Nephron (organoid): Measurements from ENCODE around the gene COLQ.

Experiments
- H3K27ac Mint-ChIP-seq, 3 experiments: 2 replicates each; pipeline ENCODE4 v1.8.0; 2020; ENCODE audit warnings: mixed read lengths in 3 of 3, mild to moderate bottlenecking in 2 of 3, moderate library complexity in 1 of 3
- H3K27me3 Mint-ChIP-seq: 2 replicates; pipeline ENCODE4 v1.8.0; 2021; ENCODE audit warnings: low read depth, mild to moderate bottlenecking, moderate library complexity, mixed read lengths
- H3K36me3 Mint-ChIP-seq: 2 replicates; pipeline ENCODE4 v1.8.0; 2020; ENCODE audit warnings: low read depth, mixed read lengths
- H3K4me1 Mint-ChIP-seq: 2 replicates; pipeline ENCODE4 v1.8.0; 2020; ENCODE audit warnings: mixed read lengths
- H3K4me3 Mint-ChIP-seq, 3 experiments: 2 replicates each; pipeline ENCODE4 v1.8.0; 2020; ENCODE audit warnings: mild to moderate bottlenecking in 3 of 3, mixed read lengths in 3 of 3, moderate library complexity in 2 of 3
- H3K9me3 Mint-ChIP-seq: 2 replicates; pipeline ENCODE4 v1.8.0; 2020; ENCODE audit warnings: mixed read lengths
- TF ChIP-seq, protein P1 (sequence below), 3 experiments: fragments of 200-600 bp; sonication (generic); IDR thresholded peaks; one replicate each; pipeline ENCODE4 v1.5.0; 2021; ENCODE audit warnings: antibody characterized with exemption in 3 of 3; ENCODE audit not compliant: unreplicated experiment in 3 of 3

COLQ gene

DNA sequence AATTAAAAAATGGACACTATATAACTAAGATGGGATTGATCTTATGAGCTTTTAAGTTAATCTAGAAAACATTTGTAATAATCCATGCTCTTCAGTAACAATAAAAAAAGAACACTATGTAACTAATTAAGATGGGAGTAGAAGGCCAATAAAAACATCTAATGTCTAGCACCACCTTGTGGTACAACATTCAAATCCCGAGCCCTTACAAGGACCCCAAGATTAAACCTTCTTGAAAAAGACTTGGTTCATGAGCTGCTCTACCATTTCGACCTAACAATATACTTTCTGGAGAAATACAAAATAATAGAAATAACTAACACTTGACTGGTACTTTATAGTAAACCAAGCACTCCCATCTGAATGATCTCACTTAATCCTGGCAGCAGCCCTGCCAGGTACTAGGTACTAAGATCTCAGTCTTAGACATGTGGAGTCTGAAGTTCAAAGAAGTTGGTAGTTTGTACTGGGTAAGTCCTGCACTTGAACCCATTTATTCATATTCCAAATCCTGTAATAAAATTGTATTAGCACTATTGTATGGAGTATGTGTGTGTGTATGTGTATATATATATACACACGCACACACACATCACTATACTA is 116.0 kb downstream of the COLQ start:
- TF ChIP-seq, protein P1, sequence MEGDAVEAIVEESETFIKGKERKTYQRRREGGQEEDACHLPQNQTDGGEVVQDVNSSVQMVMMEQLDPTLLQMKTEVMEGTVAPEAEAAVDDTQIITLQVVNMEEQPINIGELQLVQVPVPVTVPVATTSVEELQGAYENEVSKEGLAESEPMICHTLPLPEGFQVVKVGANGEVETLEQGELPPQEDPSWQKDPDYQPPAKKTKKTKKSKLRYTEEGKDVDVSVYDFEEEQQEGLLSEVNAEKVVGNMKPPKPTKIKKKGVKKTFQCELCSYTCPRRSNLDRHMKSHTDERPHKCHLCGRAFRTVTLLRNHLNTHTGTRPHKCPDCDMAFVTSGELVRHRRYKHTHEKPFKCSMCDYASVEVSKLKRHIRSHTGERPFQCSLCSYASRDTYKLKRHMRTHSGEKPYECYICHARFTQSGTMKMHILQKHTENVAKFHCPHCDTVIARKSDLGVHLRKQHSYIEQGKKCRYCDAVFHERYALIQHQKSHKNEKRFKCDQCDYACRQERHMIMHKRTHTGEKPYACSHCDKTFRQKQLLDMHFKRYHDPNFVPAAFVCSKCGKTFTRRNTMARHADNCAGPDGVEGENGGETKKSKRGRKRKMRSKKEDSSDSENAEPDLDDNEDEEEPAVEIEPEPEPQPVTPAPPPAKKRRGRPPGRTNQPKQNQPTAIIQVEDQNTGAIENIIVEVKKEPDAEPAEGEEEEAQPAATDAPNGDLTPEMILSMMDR (IDR thresholded peaks at IDR 0.05; ENCODE audit: unreplicated experiment in 3 of 3) = peak; percentile 62 to 72 (median 67)
- Mint-ChIP-seq H3K36me3 (peaks cover 22% of the 10 kb centered on the region), H3K9me3 (no peaks in the 10 kb centered on the region), H3K27ac (no peak overlapping the region), H3K4me3 (no peak overlapping the region), H3K27me3 (no peaks in the 10 kb centered on the region), H3K4me1 (peaks cover 5% of the 10 kb centered on the region)

DNA sequence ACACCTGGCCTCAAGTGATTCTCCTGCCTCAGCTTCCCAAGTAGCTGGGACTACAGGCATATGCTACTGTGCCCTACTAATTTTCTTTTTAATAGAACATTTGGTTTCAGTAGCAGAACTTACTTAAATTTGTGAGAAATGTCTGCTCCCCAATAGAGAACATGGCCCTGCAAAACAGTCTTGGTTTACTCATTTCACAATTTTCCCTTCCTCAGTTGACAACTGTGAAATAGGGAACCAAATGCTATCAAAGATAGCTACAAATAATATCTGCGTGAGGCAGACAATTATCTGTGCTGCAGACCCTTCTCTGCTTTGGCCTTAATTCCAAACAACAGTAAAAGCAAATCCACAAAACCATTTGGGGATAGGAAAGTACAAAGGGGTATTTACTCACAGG is 116.7 kb downstream of the COLQ start:
- TF ChIP-seq, protein P1 (IDR thresholded peaks at IDR 0.05; ENCODE audit: unreplicated experiment in 3 of 3) = no peak
- no peaks in the 10 kb centered on the region for H3K27me3 Mint-ChIP-seq
- peaks cover 5% of the 10 kb centered on the region for H3K4me1 Mint-ChIP-seq
- H3K4me3 Mint-ChIP-seq = no peak overlapping the region
- no peaks in the 10 kb centered on the region for H3K9me3 Mint-ChIP-seq
- H3K27ac Mint-ChIP-seq = no peak overlapping the region
- peaks cover 18% of the 10 kb centered on the region for H3K36me3 Mint-ChIP-seq

DNA sequence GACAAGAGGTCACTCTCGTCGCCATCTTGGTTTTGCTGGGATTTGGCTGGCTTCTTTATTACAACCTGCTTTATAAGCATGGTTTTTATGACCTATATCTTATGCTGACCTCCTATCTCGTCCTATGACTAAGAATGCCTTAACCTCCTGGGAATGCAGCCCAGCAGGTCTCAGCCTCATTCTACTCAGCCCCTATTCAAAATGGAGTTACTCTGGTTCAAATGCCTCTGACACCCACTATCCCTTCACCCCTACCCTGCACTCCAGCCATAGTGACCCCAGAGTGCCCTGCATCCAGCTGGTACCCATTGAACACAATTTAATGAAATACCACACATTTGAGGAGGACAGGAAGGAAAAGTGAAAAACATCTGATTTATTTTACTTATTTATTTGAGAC is 117.5 kb downstream of the COLQ start:
- TF ChIP-seq, protein P1 (IDR thresholded peaks at IDR 0.05; ENCODE audit: unreplicated experiment in 3 of 3) = no peak
- Mint-ChIP-seq H3K27ac (no peak overlapping the region), H3K9me3 (no peaks in the 10 kb centered on the region)

DNA sequence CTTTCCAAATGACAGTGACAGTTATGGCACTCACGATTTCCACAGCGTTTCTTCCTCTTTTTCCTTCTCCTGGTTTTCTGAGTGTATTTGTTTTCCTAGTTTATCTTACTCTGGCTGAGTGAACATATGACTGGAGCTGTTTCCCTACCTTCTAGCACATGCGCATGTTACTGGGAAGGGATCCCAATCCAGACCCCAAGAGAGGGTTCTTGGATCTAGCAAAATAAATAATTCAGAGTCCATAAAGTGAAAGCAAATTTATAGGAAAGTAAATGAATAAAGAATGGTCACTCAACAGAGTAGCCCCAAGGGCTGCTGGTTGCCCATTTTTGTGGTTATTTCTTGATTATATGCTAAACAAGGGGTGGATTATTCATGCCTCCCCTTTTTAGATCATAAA is 118.0 kb downstream of the COLQ start:
- no peak overlapping the region for H3K4me3 Mint-ChIP-seq
- peaks cover 12% of the 10 kb centered on the region for H3K36me3 Mint-ChIP-seq
- H3K4me1 Mint-ChIP-seq = peaks cover 5% of the 10 kb centered on the region
- H3K27me3 Mint-ChIP-seq = no peaks in the 10 kb centered on the region
- H3K27ac Mint-ChIP-seq = no peak overlapping the region
- H3K9me3 Mint-ChIP-seq = no peaks in the 10 kb centered on the region
- TF ChIP-seq, protein P1 (IDR thresholded peaks at IDR 0.05; ENCODE audit: unreplicated experiment in 3 of 3) = no peak

More for the DNA sequence above, 117.5 kb downstream of the COLQ start:
- H3K4me3 Mint-ChIP-seq = no peak overlapping the region
- H3K4me1 Mint-ChIP-seq = peaks cover 5% of the 10 kb centered on the region
- H3K27me3 Mint-ChIP-seq = no peaks in the 10 kb centered on the region
- H3K36me3 Mint-ChIP-seq = peaks cover 13% of the 10 kb centered on the region

DNA sequence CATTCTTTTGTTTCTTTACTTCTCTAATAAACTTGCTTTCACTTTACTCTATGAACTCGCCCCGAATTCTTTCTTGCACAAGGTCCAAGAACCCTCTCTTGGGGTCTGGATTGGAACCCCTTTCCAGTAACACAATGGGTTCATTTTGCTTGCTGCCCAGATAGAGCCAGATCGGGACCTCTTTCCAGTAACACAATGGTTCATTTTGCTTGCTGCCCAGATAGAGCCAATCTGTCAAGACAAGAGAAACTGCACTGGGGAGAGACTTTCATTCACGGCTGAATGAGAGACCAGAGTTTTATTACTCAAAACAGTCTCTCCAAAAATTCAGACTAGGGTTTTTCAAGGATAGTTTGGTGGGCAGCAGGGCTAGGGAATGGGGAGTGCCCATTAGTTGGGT is 119.6 kb downstream of the COLQ start:
- Mint-ChIP-seq H3K27ac (no peak overlapping the region), H3K4me1 (peaks cover 5% of the 10 kb centered on the region), H3K9me3 (peaks cover 11% of the 10 kb centered on the region), H3K4me3 (no peak overlapping the region), H3K27me3 (no peaks in the 10 kb centered on the region), H3K36me3 (peaks cover 13% of the 10 kb centered on the region)
- TF ChIP-seq, protein P1 (IDR thresholded peaks at IDR 0.05; ENCODE audit: unreplicated experiment in 3 of 3) = no peak
